HCT116 (cell line): ENCODE data around the gene SLC9C2. TPM values are rescaled to one million over a fixed set of nuclear protein-coding genes. Genes with fewer than 3 reads are reported as not detected.

Source experiments
- ATAC-seq: fragments of 200-7000 bp; cut with Tn5 transposase; 2 replicates; pipeline ENCODE4 v1.9.1; 2020; ENCODE audit warnings: mild to moderate bottlenecking, moderate library complexity
- BruUV-seq: library from RNA; stranded (reverse); fragments of 400-500 nt; replicated peaks from 2 replicates; lab custom pipeline; 2021; lab: Mats Ljungman, UMichigan
- CTCF ChIA-PET: fragments of 300-600 bp; sonication (Branson Sonifier 250); formaldehyde crosslinking; loops from one replicate; lab custom pipeline; 2021; ENCODE audit warnings: antibody characterized with exemption; lab: Charles Lee
- POLR2A ChIA-PET: fragments of 300-600, 350-600 bp; sonication (Branson Sonifier 250); formaldehyde crosslinking; loops from one replicate; lab custom pipeline; 2021; ENCODE audit warnings: antibody characterized with exemption; lab: Charles Lee
- RAD21 ChIA-PET, 2 experiments: fragments of 300-600 bp; sonication (Branson Sonifier 250); formaldehyde crosslinking; loops; one replicate each; lab custom pipeline; 2023; ENCODE audit warnings: low total read pairs in 2 of 2; ENCODE audit not compliant: uncharacterized antibody in 2 of 2, unreplicated experiment in 2 of 2, low non-redundant PET in 1 of 2; lab: Charles Lee
- DNase-seq: peaks from one replicate; pipeline ENCODE4 v3.0.0-alpha.2; 2010; ENCODE audit warnings: low read depth, low spot score
- H2AFZ ChIP-seq: fragments of 200-600 bp; shearing (Covaris generic), sonication (generic); 2 replicates; pipeline ENCODE4 v1.6.1; 2017; ENCODE audit warnings: low read depth, mixed run types, mixed read lengths, antibody characterized with exemption, low read length; ENCODE audit not compliant: poor library complexity, severe bottlenecking
- H3K27ac ChIP-seq: 2 replicates; pipeline ENCODE4 v1.5.1; 2012; ENCODE audit warnings: low read depth, low read length
- H3K27me3 ChIP-seq: fragments of 200-600 bp; sonication (generic); 2 replicates; pipeline ENCODE4 v1.6.1; 2016; ENCODE audit warnings: mixed run types, low read length, mixed read lengths; ENCODE audit not compliant: insufficient read depth
- H3K36me3 ChIP-seq, 2 experiments: fragments of 200-500 bp in 1 of 2; fragments of 200-600 bp in 1 of 2; sonication (Bioruptor generic) in 1 of 2; sonication (generic) in 1 of 2; 2 replicates each; pipeline versions ENCODE4 v1.5.1 to v1.6.1; 2014 to 2016; ENCODE audit warnings: low read length in 2 of 2, inconsistent platforms in 1 of 2, mixed read lengths in 1 of 2, mixed run types in 1 of 2; ENCODE audit not compliant: insufficient read depth in 2 of 2, control insufficient read depth in 1 of 2
- H3K4me1 ChIP-seq, 2 experiments: fragments of 200-600 bp in 1 of 2; sonication (generic) in 1 of 2; 2 replicates each; pipeline versions ENCODE4 v1.5.1 to v1.6.1; 2012 to 2017; ENCODE audit warnings: low read length in 2 of 2, inconsistent platforms in 1 of 2, mild to moderate bottlenecking in 1 of 2, mixed read lengths in 1 of 2, mixed run types in 1 of 2, moderate library complexity in 1 of 2; ENCODE audit not compliant: insufficient read depth in 2 of 2, control insufficient read depth in 1 of 2
- H3K4me2 ChIP-seq: fragments of 200-600 bp; sonication (generic); 2 replicates; pipeline ENCODE4 v1.6.1; 2017; ENCODE audit warnings: mixed run types, low read length, mixed read lengths
- H3K4me3 ChIP-seq, 2 experiments: fragments of 200-600 bp in 1 of 2; sonication (generic) in 1 of 2; replicated peaks in 1 of 2; 2 replicates each; pipeline ENCODE4 v1.5.1; 2011 to 2016; ENCODE audit warnings: low read length in 2 of 2, control low read depth in 1 of 2, low read depth in 1 of 2, mild to moderate bottlenecking in 1 of 2, mixed read lengths in 1 of 2, mixed run types in 1 of 2
- H3K79me2 ChIP-seq: fragments of 200-600 bp; sonication (generic); 2 replicates; pipeline ENCODE4 v1.6.1; 2017; ENCODE audit warnings: mild to moderate bottlenecking, mixed run types, low read length, moderate library complexity, mixed read lengths; ENCODE audit not compliant: insufficient read depth
- H3K9ac ChIP-seq: fragments of 200-600 bp; sonication (generic); 2 replicates; pipeline ENCODE4 v1.6.1; 2016; ENCODE audit warnings: low read length, mixed read lengths
- H3K9me2 ChIP-seq: fragments of 200-600 bp; sonication (generic), shearing (Covaris generic); 2 replicates; pipeline ENCODE4 v1.6.1; 2017; ENCODE audit warnings: mixed run types, mild to moderate bottlenecking, moderate library complexity; ENCODE audit not compliant: insufficient read depth
- H3K9me3 ChIP-seq, 2 experiments: fragments of 200-500 bp in 1 of 2; fragments of 200-600 bp in 1 of 2; sonication (Bioruptor generic) in 1 of 2; sonication (generic) in 1 of 2; 2 replicates each; pipeline ENCODE4 v1.6.1; 2014 to 2017; ENCODE audit warnings: low read length in 2 of 2, mixed read lengths in 2 of 2, inconsistent platforms in 1 of 2, low read depth in 1 of 2, mild to moderate bottlenecking in 1 of 2, mixed run types in 1 of 2, moderate library complexity in 1 of 2; ENCODE audit not compliant: control insufficient read depth in 1 of 2, insufficient read depth in 1 of 2
- H4K20me1 ChIP-seq: fragments of 200-600 bp; sonication (generic), shearing (Covaris generic); 2 replicates; pipeline ENCODE4 v1.6.1; 2017; ENCODE audit warnings: mixed run types, mild to moderate bottlenecking, moderate library complexity; ENCODE audit not compliant: insufficient read depth
- CBX3 ChIP-seq: IDR thresholded peaks from 2 replicates; pipeline ENCODE4 v1.6.1; 2012; ENCODE audit warnings: low read depth
- ELF1 ChIP-seq: IDR thresholded peaks from 2 replicates; pipeline ENCODE4 v1.6.1; 2012; ENCODE audit warnings: low read depth, borderline replicate concordance
- POLR2A ChIP-seq: IDR thresholded peaks from 2 replicates; pipeline ENCODE4 v1.7.0; 2011; ENCODE audit warnings: borderline replicate concordance; ENCODE audit not compliant: insufficient read depth, insufficient read length; ENCODE audit errors: extremely low read depth
- TCF7L2 ChIP-seq: IDR thresholded peaks from 2 replicates; pipeline ENCODE4 v1.7.0; 2011; ENCODE audit warnings: borderline replicate concordance, inconsistent platforms; ENCODE audit not compliant: insufficient read depth, insufficient read length; ENCODE audit errors: extremely low read depth
- intact Hi-C: fragments of 100-400 bp; cut with micrococcal nuclease; formaldehyde crosslinking; loops from 2 replicates; pipeline ENCODE4 v1.10.0; 2022
- total RNA-seq: library from RNA; stranded (reverse); gene quantifications from one replicate; pipeline ENCODE4 v1.2.1, GENCODE V29; 2021; ENCODE audit not compliant: unreplicated experiment
- TF ChIP-seq, protein P1 (sequence below): IDR thresholded peaks from 2 replicates; pipeline ENCODE4 v1.6.1; 2012; ENCODE audit warnings: low read depth
- TF ChIP-seq, protein P2 (sequence below): IDR thresholded peaks from 2 replicates; pipeline ENCODE4 v1.6.1; 2011; ENCODE audit warnings: mild to moderate bottlenecking, low read length, moderate library complexity; ENCODE audit not compliant: insufficient replicate concordance; ENCODE audit errors: extremely low read depth

SLC9C2 gene
- total RNA-seq, 1 experiment from 2014 or later = not detected

GRCh38 chr1:173570370-173571007 lies 32.4 kb downstream of the SLC9C2 start:
- DNase-seq = no peak
- Histone ChIP-seq H3K9ac (no peak overlapping the region), H3K36me3 (no peaks in the 10 kb centered on the region), H3K4me2 (no peak overlapping the region), H3K4me3 (no peak overlapping the region), H3K4me1 (no peaks in the 10 kb centered on the region), H3K9me3 (no peaks in the 10 kb centered on the region), H4K20me1 (no peaks in the 10 kb centered on the region), H2AFZ (no peak overlapping the region), H3K27ac (no peak overlapping the region), H3K79me2 (no peaks in the 10 kb centered on the region), H3K9me2 (no peaks in the 10 kb centered on the region), H3K27me3 (no peaks in the 10 kb centered on the region)
- no peak for ATAC-seq
- BruUV-seq = no TSS peak
- intact Hi-C loops = no loop called here
- TF ChIP-seq, protein P1, sequence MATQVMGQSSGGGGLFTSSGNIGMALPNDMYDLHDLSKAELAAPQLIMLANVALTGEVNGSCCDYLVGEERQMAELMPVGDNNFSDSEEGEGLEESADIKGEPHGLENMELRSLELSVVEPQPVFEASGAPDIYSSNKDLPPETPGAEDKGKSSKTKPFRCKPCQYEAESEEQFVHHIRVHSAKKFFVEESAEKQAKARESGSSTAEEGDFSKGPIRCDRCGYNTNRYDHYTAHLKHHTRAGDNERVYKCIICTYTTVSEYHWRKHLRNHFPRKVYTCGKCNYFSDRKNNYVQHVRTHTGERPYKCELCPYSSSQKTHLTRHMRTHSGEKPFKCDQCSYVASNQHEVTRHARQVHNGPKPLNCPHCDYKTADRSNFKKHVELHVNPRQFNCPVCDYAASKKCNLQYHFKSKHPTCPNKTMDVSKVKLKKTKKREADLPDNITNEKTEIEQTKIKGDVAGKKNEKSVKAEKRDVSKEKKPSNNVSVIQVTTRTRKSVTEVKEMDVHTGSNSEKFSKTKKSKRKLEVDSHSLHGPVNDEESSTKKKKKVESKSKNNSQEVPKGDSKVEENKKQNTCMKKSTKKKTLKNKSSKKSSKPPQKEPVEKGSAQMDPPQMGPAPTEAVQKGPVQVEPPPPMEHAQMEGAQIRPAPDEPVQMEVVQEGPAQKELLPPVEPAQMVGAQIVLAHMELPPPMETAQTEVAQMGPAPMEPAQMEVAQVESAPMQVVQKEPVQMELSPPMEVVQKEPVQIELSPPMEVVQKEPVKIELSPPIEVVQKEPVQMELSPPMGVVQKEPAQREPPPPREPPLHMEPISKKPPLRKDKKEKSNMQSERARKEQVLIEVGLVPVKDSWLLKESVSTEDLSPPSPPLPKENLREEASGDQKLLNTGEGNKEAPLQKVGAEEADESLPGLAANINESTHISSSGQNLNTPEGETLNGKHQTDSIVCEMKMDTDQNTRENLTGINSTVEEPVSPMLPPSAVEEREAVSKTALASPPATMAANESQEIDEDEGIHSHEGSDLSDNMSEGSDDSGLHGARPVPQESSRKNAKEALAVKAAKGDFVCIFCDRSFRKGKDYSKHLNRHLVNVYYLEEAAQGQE = no peak
- no peak for TF ChIP-seq CBX3
- TF ChIP-seq ELF1 = no peak
- no peak for TF ChIP-seq POLR2A
- no peak for TF ChIP-seq TCF7L2
- TF ChIP-seq, protein P2, sequence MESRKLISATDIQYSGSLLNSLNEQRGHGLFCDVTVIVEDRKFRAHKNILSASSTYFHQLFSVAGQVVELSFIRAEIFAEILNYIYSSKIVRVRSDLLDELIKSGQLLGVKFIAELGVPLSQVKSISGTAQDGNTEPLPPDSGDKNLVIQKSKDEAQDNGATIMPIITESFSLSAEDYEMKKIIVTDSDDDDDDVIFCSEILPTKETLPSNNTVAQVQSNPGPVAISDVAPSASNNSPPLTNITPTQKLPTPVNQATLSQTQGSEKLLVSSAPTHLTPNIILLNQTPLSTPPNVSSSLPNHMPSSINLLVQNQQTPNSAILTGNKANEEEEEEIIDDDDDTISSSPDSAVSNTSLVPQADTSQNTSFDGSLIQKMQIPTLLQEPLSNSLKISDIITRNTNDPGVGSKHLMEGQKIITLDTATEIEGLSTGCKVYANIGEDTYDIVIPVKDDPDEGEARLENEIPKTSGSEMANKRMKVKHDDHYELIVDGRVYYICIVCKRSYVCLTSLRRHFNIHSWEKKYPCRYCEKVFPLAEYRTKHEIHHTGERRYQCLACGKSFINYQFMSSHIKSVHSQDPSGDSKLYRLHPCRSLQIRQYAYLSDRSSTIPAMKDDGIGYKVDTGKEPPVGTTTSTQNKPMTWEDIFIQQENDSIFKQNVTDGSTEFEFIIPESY = no peak
- RAD21 ChIA-PET = no interaction called here
- CTCF ChIA-PET = no interaction called here
- POLR2A ChIA-PET = no interaction called here
